OCI-LY7 (cell line): ENCODE results near the gene FADS3. TPM values are rescaled to one million over a fixed set of nuclear protein-coding genes. Genes with fewer than 3 reads are reported as not detected.

Experiments
- BruUV-seq: library from RNA; stranded (reverse); fragments of 400-500 nt; replicated peaks from 2 replicates; lab custom pipeline; 2021; lab: Mats Ljungman, UMichigan
- CTCF ChIA-PET: fragments of 300-600 bp; sonication (Branson Sonifier 250); formaldehyde crosslinking; loops from one replicate; lab custom pipeline; 2022; ENCODE audit warnings: antibody characterized with exemption; ENCODE audit not compliant: unreplicated experiment; lab: Charles Lee
- POLR2A ChIA-PET: fragments of 300-600 bp; sonication (Branson Sonifier 250); formaldehyde crosslinking; loops from one replicate; lab custom pipeline; 2022; ENCODE audit warnings: antibody characterized with exemption; lab: Charles Lee
- DNase-seq: peaks from one replicate; pipeline ENCODE4 v3.0.0-alpha.2; 2015; ENCODE audit warnings: low spot score
- H2AFZ ChIP-seq: fragments of 200-600 bp; sonication (generic), shearing (Covaris generic); 2 replicates; pipeline ENCODE4 v1.6.1; 2014; ENCODE audit warnings: mild to moderate bottlenecking, antibody characterized with exemption, low read length, moderate library complexity
- H3K27ac ChIP-seq: fragments of 200-600 bp; sonication (generic); 2 replicates; pipeline ENCODE4 v1.5.1; 2014; ENCODE audit warnings: mixed run types, low read depth, mild to moderate bottlenecking, moderate library complexity, low read length, inconsistent platforms; ENCODE audit not compliant: poor library complexity, severe bottlenecking
- H3K36me3 ChIP-seq: fragments of 200-600 bp; sonication (generic); 2 replicates; pipeline ENCODE4 v1.6.1; 2014; ENCODE audit warnings: mild to moderate bottlenecking, antibody characterized with exemption, low read length, moderate library complexity, mixed read lengths; ENCODE audit not compliant: insufficient read depth
- H3K4me1 ChIP-seq: fragments of 200-600 bp; sonication (generic); 2 replicates; pipeline ENCODE4 v1.5.1; 2014; ENCODE audit warnings: mild to moderate bottlenecking, low read length; ENCODE audit not compliant: insufficient read depth, poor library complexity, severe bottlenecking
- H3K4me2 ChIP-seq: fragments of 200-600 bp; sonication (generic); 2 replicates; pipeline ENCODE4 v1.6.1; 2014; ENCODE audit warnings: mild to moderate bottlenecking, low read length
- H3K4me3 ChIP-seq: fragments of 200-600 bp; sonication (generic); 2 replicates; pipeline ENCODE4 v1.5.1; 2014; ENCODE audit warnings: mild to moderate bottlenecking, low read depth, low read length; ENCODE audit not compliant: poor library complexity, severe bottlenecking
- H3K79me2 ChIP-seq: fragments of 200-600 bp; sonication (generic); 2 replicates; pipeline ENCODE4 v1.6.1; 2016; ENCODE audit warnings: low read depth, mild to moderate bottlenecking, low read length, moderate library complexity, mixed read lengths; ENCODE audit not compliant: insufficient read depth
- H3K9me2 ChIP-seq: fragments of 200-600 bp; sonication (generic); 2 replicates; pipeline ENCODE4 v1.6.1; 2016; ENCODE audit warnings: mild to moderate bottlenecking, low read length, mixed read lengths; ENCODE audit not compliant: insufficient read depth
- H3K9me3 ChIP-seq: fragments of 200-600 bp; sonication (generic); 2 replicates; pipeline ENCODE4 v1.6.1; 2014; ENCODE audit warnings: mild to moderate bottlenecking, mixed run types, low read length, mixed read lengths
- H4K20me1 ChIP-seq: fragments of 200-600 bp; sonication (generic); 2 replicates; pipeline ENCODE4 v1.6.1; 2014; ENCODE audit warnings: mild to moderate bottlenecking, antibody characterized with exemption, low read length, moderate library complexity, mixed read lengths; ENCODE audit not compliant: insufficient read depth
- EZH2phosphoT487 ChIP-seq: fragments of 200-600 bp; sonication (generic); IDR thresholded peaks from 2 replicates; pipeline ENCODE4 v1.6.1; 2018; ENCODE audit warnings: low read depth, borderline replicate concordance, mild to moderate bottlenecking, mixed run types, antibody characterized with exemption, low read length, moderate library complexity, mixed read lengths
- intact Hi-C: fragments of 100-400 bp; cut with micrococcal nuclease; formaldehyde crosslinking; loops from one replicate; pipeline ENCODE4 v1.10.0; 2022; ENCODE audit not compliant: unreplicated experiment
- total RNA-seq, 2 experiments: library from RNA; depleted of rRNA in 1 of 2; stranded (reverse); fragments of >200 nt in 1 of 2; shearing (Covaris generic) in 1 of 2; gene quantifications; 2 replicates each; pipeline ENCODE4 v1.2.3, GENCODE V29; 2014 to 2022
- TF ChIP-seq, protein P1 (sequence below): fragments of 200-600 bp; sonication (generic); conservative IDR thresholded peaks from 2 replicates; pipeline ENCODE4 v1.5.1; 2014; ENCODE audit warnings: mild to moderate bottlenecking, antibody characterized with exemption, low read length, moderate library complexity, mixed read lengths

Gene FADS3
- total RNA-seq, 2 experiments from 2014 or later, result 103 to 191 TPM

GRCh38 chr11:61889831-61890230, 1.5 kb downstream of the FADS3 start:
- POLR2A ChIA-PET, result interaction anchor here (0.6 kb wide), 1 partner anchor 88 kb away, joined by 3 read pairs; no protein-coding TSS in a partner anchor
- Histone ChIP-seq H3K4me2 (peak overlapping the region; percentile 78), H3K9me2 (no peaks in the 10 kb centered on the region), H3K9me3 (no peaks in the 10 kb centered on the region), H3K36me3 (no peaks in the 10 kb centered on the region; the same call in 1 of the 2 replicates), H3K4me3 (peak overlapping the region; percentile 93), H3K4me1 (peaks cover 39% of the 10 kb centered on the region), H4K20me1 (no peaks in the 10 kb centered on the region), H3K27ac (no peak overlapping the region), H3K79me2 (no peaks in the 10 kb centered on the region), H2AFZ (no peak overlapping the region)
- BruUV-seq, result no TSS peak
- no peak for DNase-seq
- no peak for TF ChIP-seq EZH2phosphoT487
- TF ChIP-seq, protein P1, sequence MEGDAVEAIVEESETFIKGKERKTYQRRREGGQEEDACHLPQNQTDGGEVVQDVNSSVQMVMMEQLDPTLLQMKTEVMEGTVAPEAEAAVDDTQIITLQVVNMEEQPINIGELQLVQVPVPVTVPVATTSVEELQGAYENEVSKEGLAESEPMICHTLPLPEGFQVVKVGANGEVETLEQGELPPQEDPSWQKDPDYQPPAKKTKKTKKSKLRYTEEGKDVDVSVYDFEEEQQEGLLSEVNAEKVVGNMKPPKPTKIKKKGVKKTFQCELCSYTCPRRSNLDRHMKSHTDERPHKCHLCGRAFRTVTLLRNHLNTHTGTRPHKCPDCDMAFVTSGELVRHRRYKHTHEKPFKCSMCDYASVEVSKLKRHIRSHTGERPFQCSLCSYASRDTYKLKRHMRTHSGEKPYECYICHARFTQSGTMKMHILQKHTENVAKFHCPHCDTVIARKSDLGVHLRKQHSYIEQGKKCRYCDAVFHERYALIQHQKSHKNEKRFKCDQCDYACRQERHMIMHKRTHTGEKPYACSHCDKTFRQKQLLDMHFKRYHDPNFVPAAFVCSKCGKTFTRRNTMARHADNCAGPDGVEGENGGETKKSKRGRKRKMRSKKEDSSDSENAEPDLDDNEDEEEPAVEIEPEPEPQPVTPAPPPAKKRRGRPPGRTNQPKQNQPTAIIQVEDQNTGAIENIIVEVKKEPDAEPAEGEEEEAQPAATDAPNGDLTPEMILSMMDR, result no peak
- intact Hi-C loops, result no loop called here
- CTCF ChIA-PET, result interaction anchor here (1.0 to 1.3 kb wide), 2 partner anchors 8 to 9 kb away, joined by 3 to 4 read pairs; no protein-coding TSS in a partner anchor

GRCh38 chr11:61888590-61888989, 2.8 kb downstream of the FADS3 start:
- Histone ChIP-seq H3K79me2 (no peaks in the 10 kb centered on the region), H4K20me1 (no peaks in the 10 kb centered on the region), H3K36me3 (no peaks in the 10 kb centered on the region; the same call in 1 of the 2 replicates), H3K27ac (no peak overlapping the region), H3K9me3 (no peaks in the 10 kb centered on the region), H3K4me3 (no peak overlapping the region), H3K4me1 (peaks cover 45% of the 10 kb centered on the region), H2AFZ (no peak overlapping the region), H3K9me2 (no peaks in the 10 kb centered on the region), H3K4me2 (no peak overlapping the region)
- intact Hi-C loops, result no loop called here
- TF ChIP-seq, protein P1, result no peak
- no peak for TF ChIP-seq EZH2phosphoT487
- no peak for DNase-seq
- CTCF ChIA-PET, result no interaction called here
- POLR2A ChIA-PET, result no interaction called here
- no TSS peak for BruUV-seq

DNA sequence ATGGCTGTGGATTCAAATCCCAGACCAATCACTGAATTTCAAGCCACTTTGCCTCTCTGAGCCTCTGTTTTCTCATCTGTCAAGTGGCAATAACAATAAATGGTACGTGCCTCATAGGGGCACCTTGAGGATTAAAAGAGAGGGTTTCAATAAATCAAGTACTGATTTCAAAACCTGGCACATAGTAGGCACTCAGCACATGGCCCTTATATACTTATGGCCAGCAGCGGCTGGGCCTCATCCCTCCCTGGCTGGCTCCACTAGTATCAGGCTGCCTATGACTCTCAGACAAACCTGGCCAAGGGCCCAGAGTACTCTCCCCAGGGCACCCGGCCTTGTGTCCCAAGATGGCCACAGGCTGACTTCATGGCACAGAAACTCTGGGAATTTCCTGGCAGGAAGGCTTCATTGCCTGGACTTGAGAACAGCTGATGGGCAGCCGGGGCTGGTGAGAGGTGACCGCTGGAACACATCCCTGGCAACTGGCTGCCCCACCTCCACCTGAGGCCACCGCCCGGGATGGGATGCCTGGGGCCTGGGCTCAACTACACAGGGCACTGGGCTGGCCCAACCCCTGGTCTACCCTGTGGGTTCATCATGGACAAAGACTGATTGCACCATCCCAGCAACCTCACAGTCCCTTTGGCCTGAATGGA, 3.4 kb downstream of the FADS3 start:
- CTCF ChIA-PET, result no interaction called here
- H4K20me1 ChIP-seq, result no peaks in the 10 kb centered on the region
- no peaks in the 10 kb centered on the region for H3K9me2 ChIP-seq
- H3K9me3 ChIP-seq, result no peaks in the 10 kb centered on the region
- intact Hi-C loops, result no loop called here
- POLR2A ChIA-PET, result no interaction called here
- H3K79me2 ChIP-seq, result no peaks in the 10 kb centered on the region
- no peak overlapping the region for H3K4me2 ChIP-seq
- H2AFZ ChIP-seq, result no peak overlapping the region
- BruUV-seq, result no TSS peak
- H3K27ac ChIP-seq, result no peak overlapping the region
- H3K4me1 ChIP-seq, result peaks cover 50% of the 10 kb centered on the region
- no peak overlapping the region for H3K4me3 ChIP-seq
- TF ChIP-seq EZH2phosphoT487, result no peak
- TF ChIP-seq, protein P1, result no peak
- no peaks in the 10 kb centered on the region; the same call in 1 of the 2 replicates for H3K36me3 ChIP-seq
- no peak for DNase-seq
